GM12878 (cell line): Measurements from ENCODE around the gene CYP3A4. TPM values are rescaled to one million over a fixed set of nuclear protein-coding genes. Genes with fewer than 3 reads are reported as not detected.

Source experiments
- ATAC-seq: fragments of 200-7000 bp; cut with Tn5 transposase; 3 replicates; pipeline ENCODE4 v1.9.1; 2020; ENCODE audit warnings: mild to moderate bottlenecking, moderate library complexity
- BruUV-seq: library from RNA; stranded (reverse); fragments of 400-500 nt; replicated peaks from 2 replicates; lab custom pipeline; 2021; lab: Mats Ljungman, UMichigan
- CTCF ChIA-PET: fragments of 300-600 bp; sonication (Branson Sonifier 250); formaldehyde crosslinking; extraction: SDS; loops from one replicate; lab custom pipeline; 2021; ENCODE audit warnings: inconsistent platforms; lab: Yijun Ruan, JAX
- POLR2A ChIA-PET: fragments of 350-600 bp; formaldehyde crosslinking; extraction: SDS; loops from one replicate; lab custom pipeline; 2021; ENCODE audit warnings: inconsistent platforms; lab: Charles Lee
- RAD21 ChIA-PET: fragments of 300-600 bp; sonication (Branson Sonifier 250); formaldehyde crosslinking; loops from one replicate; lab custom pipeline; 2023; ENCODE audit warnings: antibody characterized with exemption; ENCODE audit not compliant: unreplicated experiment; lab: Charles Lee
- SMC1A ChIA-PET: fragments of 300-600 bp; sonication (Branson Sonifier 250); formaldehyde crosslinking; loops from one replicate; lab custom pipeline; 2023; ENCODE audit not compliant: unreplicated experiment, uncharacterized antibody; lab: Charles Lee
- DNase-seq: peaks from one replicate; pipeline ENCODE4 v3.0.0-alpha.2; 2011; ENCODE audit warnings: low read depth, low spot score
- FAIRE-seq: peaks from 3 replicates; lab custom pipeline; 2011; peaks lifted over from hg19 to GRCh38; lab: Jason Lieb, UNC
- H2AFZ ChIP-seq: 2 replicates; pipeline ENCODE4 v1.6.0; 2011; ENCODE audit warnings: low read depth, low read length, control low read depth; ENCODE audit not compliant: control insufficient read depth
- H3K27ac ChIP-seq: 2 replicates; pipeline ENCODE4 v1.5.1; 2011; ENCODE audit warnings: control low read depth; ENCODE audit not compliant: control insufficient read depth, insufficient read depth
- H3K27me3 ChIP-seq, 2 experiments: replicated peaks in 1 of 2; 2 replicates each; pipeline versions ENCODE4 v1.6.0 to v1.6.1; 2011; ENCODE audit warnings: low read length in 1 of 2; ENCODE audit not compliant: control insufficient read depth in 2 of 2, insufficient read depth in 2 of 2
- H3K36me3 ChIP-seq, 2 experiments: 2 replicates each; pipeline ENCODE4 v1.5.1; 2011; ENCODE audit warnings: low read length in 1 of 2; ENCODE audit not compliant: control insufficient read depth in 2 of 2, insufficient read depth in 2 of 2
- H3K4me1 ChIP-seq: 2 replicates; pipeline ENCODE4 v1.6.1; 2011; ENCODE audit warnings: mild to moderate bottlenecking, low read length, moderate library complexity, mixed read lengths; ENCODE audit not compliant: control insufficient read depth, insufficient read depth
- H3K4me2 ChIP-seq: 2 replicates; pipeline ENCODE4 v1.6.0; 2011; ENCODE audit warnings: control low read depth; ENCODE audit not compliant: control insufficient read depth, insufficient read depth
- H3K4me3 ChIP-seq: fragments of 200-600 bp; sonication (generic); 2 replicates; pipeline ENCODE4 v1.5.1; 2016
- H3K79me2 ChIP-seq: 2 replicates; pipeline ENCODE4 v1.6.0; 2011; ENCODE audit warnings: low read length; ENCODE audit not compliant: control insufficient read depth, insufficient read depth
- H3K9ac ChIP-seq: 2 replicates; pipeline ENCODE4 v1.8.0; 2011; ENCODE audit warnings: low read length, control low read depth, mixed read lengths; ENCODE audit not compliant: control insufficient read depth, insufficient read depth
- H3K9me3 ChIP-seq: replicated peaks from 3 replicates; pipeline ENCODE4 v1.5.1; 2011; ENCODE audit warnings: mild to moderate bottlenecking, low read length; ENCODE audit not compliant: control insufficient read depth, insufficient read depth
- H4K20me1 ChIP-seq: 2 replicates; pipeline ENCODE4 v1.6.0; 2011; ENCODE audit not compliant: control insufficient read depth, insufficient read depth
- CBX3 ChIP-seq: fragments of 200-600 bp; sonication (generic); IDR thresholded peaks from 2 replicates; pipeline ENCODE4 v1.6.1; 2016; ENCODE audit warnings: low read depth, borderline replicate concordance
- EZH2 ChIP-seq: IDR thresholded peaks from 2 replicates; pipeline ENCODE4 v1.6.1; 2012; ENCODE audit warnings: low read depth, mild to moderate bottlenecking, control low read depth, inconsistent platforms, low read length, borderline replicate concordance; ENCODE audit not compliant: control insufficient read depth
- HDAC6 ChIP-seq: fragments of 200-600 bp; sonication (generic); IDR thresholded peaks from one replicate; pipeline ENCODE4 v1.8.0; 2017; ENCODE audit warnings: antibody characterized with exemption; ENCODE audit not compliant: unreplicated experiment
- HDGF ChIP-seq: fragments of 450-650 bp; IDR thresholded peaks from 2 replicates; pipeline ENCODE4 v1.6.1; 2016; ENCODE audit warnings: antibody characterized with exemption
- MEF2A ChIP-seq: IDR thresholded peaks from 2 replicates; pipeline ENCODE4 v1.6.1; 2011; ENCODE audit warnings: low read depth, mild to moderate bottlenecking, low read length, moderate library complexity; ENCODE audit not compliant: insufficient read depth
- RAD51 ChIP-seq: fragments of 450-650 bp; IDR thresholded peaks from 2 replicates; pipeline ENCODE4 v1.6.1; 2016; ENCODE audit warnings: moderate library complexity, mild to moderate bottlenecking, inconsistent platforms
- RFX5 ChIP-seq: IDR thresholded peaks from 2 replicates; pipeline ENCODE4 v1.6.1; 2011; ENCODE audit warnings: low read depth, low read length, improper control_type of control experiment
- STAT3 ChIP-seq: IDR thresholded peaks from 2 replicates; pipeline ENCODE4 v1.6.1; 2011; ENCODE audit warnings: low read depth, low read length, improper control_type of control experiment
- TAF1 ChIP-seq: IDR thresholded peaks from 2 replicates; pipeline ENCODE4 v1.6.1; 2011; ENCODE audit warnings: mild to moderate bottlenecking, low read depth, low read length, borderline replicate concordance
- ZNF622 ChIP-seq: fragments of 450-650 bp; IDR thresholded peaks from 2 replicates; pipeline ENCODE4 v1.6.1; 2017; ENCODE audit warnings: mild to moderate bottlenecking, inconsistent platforms
- ZSCAN29 ChIP-seq: fragments of 450-650 bp; IDR thresholded peaks from 2 replicates; pipeline ENCODE4 v1.6.1; 2017; ENCODE audit warnings: mild to moderate bottlenecking, moderate library complexity
- WGBS: methylation state at CpG from one replicate; pipeline ENCODE4 v1.1.6; 2016; ENCODE audit warnings: low lambda C conversion rate; ENCODE audit not compliant: insufficient replicate concordance, insufficient coverage; ENCODE audit errors: missing lambda C conversion rate; 5-methylcytosine and 5-hydroxymethylcytosine counted together
- in situ Hi-C: fragments of 300-500 bp; cut with MboI; formaldehyde crosslinking; loops from 9 replicates; pipeline ENCODE4 v1.14.3; 2018; ENCODE audit warnings: mixed read lengths
- intact Hi-C: fragments of 100-400 bp; cut with micrococcal nuclease; formaldehyde crosslinking; loops from one replicate; pipeline ENCODE4 v1.14.2; 2022; ENCODE audit not compliant: unreplicated experiment
- polyA plus RNA-seq, 11 experiments: library from polyadenylated mRNA; depleted of rRNA in 4 of 11; unstranded in 6 of 11; stranded (reverse) in 5 of 11; fragments of >200 nt; fragmentation: Nextera tagmentation in 4 of 11; fragmentation: Illumina TruSeq in 1 of 11; extraction: Ambion mirVana in 4 of 11; extraction: Trizol in 1 of 11; gene quantifications; 1 replicate in 1 of 11; 2 replicates in 10 of 11; pipeline versions ENCODE4 v1.2.1 to v1.2.3, GENCODE V29; 2011 to 2016; ENCODE audit warnings: inconsistent platforms in 2 of 11, missing spikeins in 2 of 11, low read depth in 1 of 11
- total RNA-seq, 4 experiments: library from RNA; depleted of rRNA in 3 of 4; stranded (reverse); fragments of >200 nt in 3 of 4; fragmentation: Illumina TruSeq in 1 of 4; extraction: Trizol in 1 of 4; gene quantifications; 2 replicates each; pipeline versions ENCODE4 v1.2.1 to v1.2.3, GENCODE V29; 2013 to 2021
- TF ChIP-seq, protein P1 (sequence below): fragments of 150-350 bp; IDR thresholded peaks from 2 replicates; pipeline ENCODE4 v1.6.1; 2014; ENCODE audit warnings: mild to moderate bottlenecking, low read depth, low read length
- TF ChIP-seq, protein P2 (sequence below): IDR thresholded peaks from 2 replicates; pipeline ENCODE4 v1.6.1; 2011; ENCODE audit warnings: borderline replicate concordance, low read depth, mild to moderate bottlenecking, moderate library complexity, low read length; ENCODE audit not compliant: insufficient read depth, poor library complexity, severe bottlenecking
- TF ChIP-seq, protein P3 (sequence below): fragments of 450-650 bp; IDR thresholded peaks from 2 replicates; pipeline ENCODE4 v1.6.1; 2018; ENCODE audit warnings: borderline replicate concordance, mild to moderate bottlenecking; ENCODE audit not compliant: partially characterized antibody

Gene CYP3A4
- total and polyA plus RNA-seq, 10 of the 15 experiments (the other 5 are each of a cell fraction or from before 2014, with no cell fraction given): 0.02 to 0.21 (median 0.04) TPM; not detected in 7

DNA sequence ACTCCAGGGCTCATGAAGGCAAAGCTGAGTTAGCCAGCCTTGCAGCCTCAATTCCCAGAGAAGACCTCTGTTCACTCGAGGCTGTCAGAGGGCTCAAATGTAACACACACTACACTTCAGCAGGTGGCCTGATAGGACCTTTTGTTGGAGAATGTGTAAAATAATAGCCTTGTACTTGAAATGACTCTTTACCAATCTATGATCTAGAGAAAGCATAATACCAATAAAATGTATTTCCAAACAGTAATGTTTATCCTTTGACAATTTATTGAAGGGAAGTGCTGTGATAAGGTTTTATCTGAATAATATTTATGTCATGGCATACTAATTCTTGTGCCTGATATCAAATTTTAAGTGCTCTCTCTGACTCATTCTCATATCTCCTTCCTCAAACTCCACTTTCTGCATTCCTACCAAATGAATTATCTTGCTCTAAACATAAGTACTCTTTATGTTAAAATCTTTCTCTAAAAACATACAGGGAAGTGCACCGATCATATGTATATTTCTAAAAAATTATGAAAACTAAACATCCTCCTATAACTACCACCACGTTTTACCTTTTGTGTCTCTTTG, 69.9 kb downstream of the CYP3A4 start:
- Histone ChIP-seq H3K27me3 (no peaks in the 10 kb centered on the region), H3K36me3 (no peaks in the 10 kb centered on the region), H3K9me3 (no peaks in the 10 kb centered on the region), H3K4me2 (no peak overlapping the region), H2AFZ (no peak overlapping the region), H3K9ac (no peak overlapping the region), H3K4me1 (no peaks in the 10 kb centered on the region), H3K27ac (no peak overlapping the region), H4K20me1 (no peaks in the 10 kb centered on the region), H3K79me2 (no peaks in the 10 kb centered on the region), H3K4me3 (no peak overlapping the region)
- no TSS peak for BruUV-seq
- TF ChIP-seq RFX5: no peak
- TF ChIP-seq HDAC6: no peak
- TF ChIP-seq, protein P1, sequence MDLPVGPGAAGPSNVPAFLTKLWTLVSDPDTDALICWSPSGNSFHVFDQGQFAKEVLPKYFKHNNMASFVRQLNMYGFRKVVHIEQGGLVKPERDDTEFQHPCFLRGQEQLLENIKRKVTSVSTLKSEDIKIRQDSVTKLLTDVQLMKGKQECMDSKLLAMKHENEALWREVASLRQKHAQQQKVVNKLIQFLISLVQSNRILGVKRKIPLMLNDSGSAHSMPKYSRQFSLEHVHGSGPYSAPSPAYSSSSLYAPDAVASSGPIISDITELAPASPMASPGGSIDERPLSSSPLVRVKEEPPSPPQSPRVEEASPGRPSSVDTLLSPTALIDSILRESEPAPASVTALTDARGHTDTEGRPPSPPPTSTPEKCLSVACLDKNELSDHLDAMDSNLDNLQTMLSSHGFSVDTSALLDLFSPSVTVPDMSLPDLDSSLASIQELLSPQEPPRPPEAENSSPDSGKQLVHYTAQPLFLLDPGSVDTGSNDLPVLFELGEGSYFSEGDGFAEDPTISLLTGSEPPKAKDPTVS: no peak
- no peak for TF ChIP-seq ZNF622
- no peak for TF ChIP-seq EZH2
- TF ChIP-seq RAD51: no peak
- no peak for TF ChIP-seq STAT3
- TF ChIP-seq TAF1: no peak
- TF ChIP-seq, protein P2, sequence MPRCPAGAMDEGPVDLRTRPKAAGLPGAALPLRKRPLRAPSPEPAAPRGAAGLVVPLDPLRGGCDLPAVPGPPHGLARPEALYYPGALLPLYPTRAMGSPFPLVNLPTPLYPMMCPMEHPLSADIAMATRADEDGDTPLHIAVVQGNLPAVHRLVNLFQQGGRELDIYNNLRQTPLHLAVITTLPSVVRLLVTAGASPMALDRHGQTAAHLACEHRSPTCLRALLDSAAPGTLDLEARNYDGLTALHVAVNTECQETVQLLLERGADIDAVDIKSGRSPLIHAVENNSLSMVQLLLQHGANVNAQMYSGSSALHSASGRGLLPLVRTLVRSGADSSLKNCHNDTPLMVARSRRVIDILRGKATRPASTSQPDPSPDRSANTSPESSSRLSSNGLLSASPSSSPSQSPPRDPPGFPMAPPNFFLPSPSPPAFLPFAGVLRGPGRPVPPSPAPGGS: no peak
- TF ChIP-seq CBX3: no peak
- TF ChIP-seq, protein P3, sequence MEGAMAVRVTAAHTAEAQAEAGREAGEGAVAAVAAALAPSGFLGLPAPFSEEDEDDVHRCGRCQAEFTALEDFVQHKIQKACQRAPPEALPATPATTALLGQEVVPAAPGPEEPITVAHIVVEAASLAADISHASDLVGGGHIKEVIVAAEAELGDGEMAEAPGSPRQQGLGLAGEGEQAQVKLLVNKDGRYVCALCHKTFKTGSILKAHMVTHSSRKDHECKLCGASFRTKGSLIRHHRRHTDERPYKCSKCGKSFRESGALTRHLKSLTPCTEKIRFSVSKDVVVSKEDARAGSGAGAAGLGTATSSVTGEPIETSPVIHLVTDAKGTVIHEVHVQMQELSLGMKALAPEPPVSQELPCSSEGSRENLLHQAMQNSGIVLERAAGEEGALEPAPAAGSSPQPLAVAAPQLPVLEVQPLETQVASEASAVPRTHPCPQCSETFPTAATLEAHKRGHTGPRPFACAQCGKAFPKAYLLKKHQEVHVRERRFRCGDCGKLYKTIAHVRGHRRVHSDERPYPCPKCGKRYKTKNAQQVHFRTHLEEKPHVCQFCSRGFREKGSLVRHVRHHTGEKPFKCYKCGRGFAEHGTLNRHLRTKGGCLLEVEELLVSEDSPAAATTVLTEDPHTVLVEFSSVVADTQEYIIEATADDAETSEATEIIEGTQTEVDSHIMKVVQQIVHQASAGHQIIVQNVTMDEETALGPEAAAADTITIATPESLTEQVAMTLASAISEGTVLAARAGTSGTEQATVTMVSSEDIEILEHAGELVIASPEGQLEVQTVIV: no peak
- no peak for TF ChIP-seq MEF2A
- TF ChIP-seq ZSCAN29: no peak
- TF ChIP-seq HDGF: no peak
- CTCF ChIA-PET: no interaction called here
- intact Hi-C loops (no loop called here), in situ Hi-C loops (no loop called here)
- 14% methylated on average over 3 of the region's 3 CpGs for WGBS
- RAD21 ChIA-PET: interaction anchor here (0.6 kb wide), 1 partner anchor 200 kb away, joined by 3 read pairs; no protein-coding TSS in a partner anchor
- no peak for ATAC-seq
- POLR2A ChIA-PET: no interaction called here
- no peak for FAIRE-seq
- DNase-seq: no peak
- SMC1A ChIA-PET: no interaction called here
